Measurements from ENCODE around the gene PDCD4.
A peak's percentile ranks its signal among the peaks of the same experiment; 100 is the strongest.

PDCD4 gene

GRCh38 chr10:110842326-110842904 lies 29.3 kb upstream of the PDCD4 start:
- DNase-seq: no peak

GRCh38 chr10:110843031-110843430 lies 28.7 kb upstream of the PDCD4 start:
- DNase-seq: peak; percentile 81

GRCh38 chr10:110843796-110844616 lies 27.7 kb upstream of the PDCD4 start:
- no peak for DNase-seq

- DNase-seq: no peak
Observed at GRCh38 chr10:110844617-110844881, 27.2 kb upstream of the PDCD4 start.

GRCh38 chr10:110845192-110845755 lies 26.5 kb upstream of the PDCD4 start:
- no peak for DNase-seq

- DNase-seq: no peak
Observed at GRCh38 chr10:110845756-110846620, 25.7 kb upstream of the PDCD4 start.

- no peak for DNase-seq
Observed at GRCh38 chr10:110847374-110847773, 24.4 kb upstream of the PDCD4 start.

- no peak for DNase-seq
Observed at GRCh38 chr10:110848106-110848505, 23.6 kb upstream of the PDCD4 start.

GRCh38 chr10:110850099-110850498 lies 21.6 kb upstream of the PDCD4 start:
- DNase-seq: no peak

- DNase-seq: no peak
Observed at GRCh38 chr10:110851020-110851612, 20.6 kb upstream of the PDCD4 start.

GRCh38 chr10:110852255-110852896 lies 19.4 kb upstream of the PDCD4 start:
- DNase-seq: no peak

- DNase-seq: no peak
Observed at GRCh38 chr10:110852947-110853346, 18.8 kb upstream of the PDCD4 start.

GRCh38 chr10:110853921-110854605 lies 17.7 kb upstream of the PDCD4 start:
- no peak for DNase-seq

GRCh38 chr10:110857265-110858171 lies 14.2 kb upstream of the PDCD4 start:
- DNase-seq: no peak

- DNase-seq: no peak
Observed at GRCh38 chr10:110858297-110858934, 13.3 kb upstream of the PDCD4 start.

- DNase-seq: no peak
Observed at GRCh38 chr10:110859206-110859972, 12.3 kb upstream of the PDCD4 start.

GRCh38 chr10:110859973-110860376 lies 11.8 kb upstream of the PDCD4 start:
- no peak for DNase-seq

GRCh38 chr10:110860576-110861241 lies 11.0 kb upstream of the PDCD4 start:
- peak; percentile 70 for DNase-seq

GRCh38 chr10:110861476-110861875 lies 10.3 kb upstream of the PDCD4 start:
- DNase-seq: no peak

Data from CD4-positive, alpha-beta T cell treated with Interferon gamma for 1 hour (primary cell).